ENCODE results near the gene EXOC4.

- TF ChIP-seq CTCF (IDR thresholded peaks at IDR 0.05) (no peak), POLR2AphosphoS5 (IDR thresholded peaks at IDR 0.05) (no peak), POLR2A (IDR thresholded peaks at IDR 0.05) (no peak), EP300 (IDR thresholded peaks at IDR 0.05) (no peak)
These were observed 666.9 kb downstream of the EXOC4 start for GRCh38 chr7:133919810-133920209.
